Keratinocyte (primary cell): ENCODE results near the gene ADCK1. TPM values are rescaled to one million over a fixed set of nuclear protein-coding genes. Genes with fewer than 3 reads are reported as not detected.
"Not testable (repeated sequence)": the region's sequence is repeated elsewhere in the genome, so short reads cannot be mapped to it uniquely, and the experiment has no call there.

Source experiments
- DNase-seq: peaks from one replicate; pipeline ENCODE4 v3.0.0-alpha.2; 2011; ENCODE audit warnings: low read depth, missing footprints, low spot score
- FAIRE-seq: peaks from 2 replicates; lab custom pipeline; 2011; peaks lifted over from hg19 to GRCh38; lab: Jason Lieb, UNC
- H2AFZ ChIP-seq: 2 replicates; pipeline ENCODE4 v1.6.0; 2012; ENCODE audit warnings: low read length, control low read depth, inconsistent platforms; ENCODE audit not compliant: control insufficient read depth
- H3K27ac ChIP-seq: 2 replicates; pipeline ENCODE4 v1.5.1; 2011; ENCODE audit warnings: low read length; ENCODE audit not compliant: control insufficient read depth, insufficient read depth
- H3K27me3 ChIP-seq: 3 replicates; pipeline ENCODE4 v1.6.0; 2011; ENCODE audit warnings: low read length; ENCODE audit not compliant: control insufficient read depth, insufficient read depth; ENCODE audit errors: extremely low read depth
- H3K36me3 ChIP-seq, 2 experiments: 2 replicates in 1 of 2; 3 replicates in 1 of 2; pipeline ENCODE4 v1.5.1; 2011; ENCODE audit warnings: low read length in 2 of 2, mild to moderate bottlenecking in 1 of 2; ENCODE audit not compliant: control insufficient read depth in 2 of 2, insufficient read depth in 2 of 2; ENCODE audit errors: extremely low read depth in 1 of 2
- H3K4me1 ChIP-seq: 3 replicates; pipeline ENCODE4 v1.5.1; 2011; ENCODE audit warnings: low read length; ENCODE audit not compliant: control insufficient read depth, insufficient read depth; ENCODE audit errors: extremely low read depth
- H3K4me2 ChIP-seq: 3 replicates; pipeline ENCODE4 v1.6.0; 2011; ENCODE audit warnings: low read depth, low read length; ENCODE audit not compliant: control insufficient read depth, insufficient read depth; ENCODE audit errors: extremely low read depth
- H3K4me3 ChIP-seq, 3 experiments: fragments of 200-600 bp in 1 of 3; sonication (generic) in 1 of 3; 2 replicates in 2 of 3; 3 replicates in 1 of 3; pipeline ENCODE4 v1.5.1; 2011 to 2016; ENCODE audit warnings: low read length in 3 of 3, mild to moderate bottlenecking in 3 of 3, control low read depth in 2 of 3, inconsistent platforms in 1 of 3, low read depth in 1 of 3, mixed read lengths in 1 of 3, mixed run types in 1 of 3, moderate library complexity in 1 of 3; ENCODE audit not compliant: control insufficient read depth in 2 of 3, insufficient read depth in 2 of 3; ENCODE audit errors: extremely low read depth in 1 of 3
- H3K79me2 ChIP-seq: 2 replicates; pipeline ENCODE4 v1.6.0; 2012; ENCODE audit warnings: low read length; ENCODE audit not compliant: control insufficient read depth, insufficient read depth
- H3K9ac ChIP-seq: 3 replicates; pipeline ENCODE4 v1.6.0; 2011; ENCODE audit warnings: low read length; ENCODE audit not compliant: control insufficient read depth, insufficient read depth; ENCODE audit errors: extremely low read depth
- H3K9me1 ChIP-seq: 3 replicates; pipeline ENCODE4 v1.6.0; 2011; ENCODE audit warnings: low read length; ENCODE audit not compliant: control insufficient read depth, insufficient read depth; ENCODE audit errors: extremely low read depth
- H3K9me3 ChIP-seq: 2 replicates; pipeline ENCODE4 v1.5.1; 2012; ENCODE audit warnings: low read depth, low read length; ENCODE audit not compliant: control insufficient read depth
- H4K20me1 ChIP-seq: 3 replicates; pipeline ENCODE4 v1.6.0; 2011; ENCODE audit warnings: low read length; ENCODE audit not compliant: control insufficient read depth, insufficient read depth; ENCODE audit errors: extremely low read depth
- EZH2 ChIP-seq: IDR thresholded peaks from one replicate; pipeline ENCODE4 v1.6.1; 2012; ENCODE audit warnings: inconsistent platforms, mild to moderate bottlenecking, low read length, moderate library complexity
- dilution Hi-C: fragments of 300-500 bp; cut with MboI; formaldehyde crosslinking; loops from one replicate; pipeline ENCODE4 v1.7.0; 2020; ENCODE audit warnings: low sequenced_read_pairs; ENCODE audit not compliant: extremely low pct_ligation_motif_present
- polyA plus RNA-seq, 5 experiments: library from polyadenylated mRNA; depleted of rRNA in 3 of 5; stranded (reverse) in 3 of 5; stranded (forward) in 1 of 5; unstranded in 1 of 5; fragments of >200 nt; gene quantifications; 1 replicate in 1 of 5; 2 replicates in 3 of 5; 3 replicates in 1 of 5; pipeline versions ENCODE4 v1.2.1 to v1.2.3, GENCODE V29; 2011 to 2012; ENCODE audit warnings: missing spikeins in 2 of 5, low read depth in 1 of 5, low replicate concordance in 1 of 5
- TF ChIP-seq, protein P1 (sequence below), 3 experiments: IDR thresholded peaks in 1 of 3; conservative IDR thresholded peaks in 1 of 3; optimal IDR thresholded peaks in 1 of 3; 2 replicates in 2 of 3; 3 replicates in 1 of 3; pipeline versions ENCODE3 to v1.5.1; 2011; ENCODE audit warnings: low read length in 3 of 3, mild to moderate bottlenecking in 3 of 3, moderate library complexity in 2 of 3, control low read depth in 1 of 3, inconsistent platforms in 1 of 3; ENCODE audit not compliant: insufficient read depth in 2 of 3; ENCODE audit errors: extremely low read depth in 1 of 3

Gene ADCK1
- polyA plus RNA-seq, 1 donor (not counting 4 experiments of a cell fraction or from before 2014, with no cell fraction given): 4.9 TPM

DNA sequence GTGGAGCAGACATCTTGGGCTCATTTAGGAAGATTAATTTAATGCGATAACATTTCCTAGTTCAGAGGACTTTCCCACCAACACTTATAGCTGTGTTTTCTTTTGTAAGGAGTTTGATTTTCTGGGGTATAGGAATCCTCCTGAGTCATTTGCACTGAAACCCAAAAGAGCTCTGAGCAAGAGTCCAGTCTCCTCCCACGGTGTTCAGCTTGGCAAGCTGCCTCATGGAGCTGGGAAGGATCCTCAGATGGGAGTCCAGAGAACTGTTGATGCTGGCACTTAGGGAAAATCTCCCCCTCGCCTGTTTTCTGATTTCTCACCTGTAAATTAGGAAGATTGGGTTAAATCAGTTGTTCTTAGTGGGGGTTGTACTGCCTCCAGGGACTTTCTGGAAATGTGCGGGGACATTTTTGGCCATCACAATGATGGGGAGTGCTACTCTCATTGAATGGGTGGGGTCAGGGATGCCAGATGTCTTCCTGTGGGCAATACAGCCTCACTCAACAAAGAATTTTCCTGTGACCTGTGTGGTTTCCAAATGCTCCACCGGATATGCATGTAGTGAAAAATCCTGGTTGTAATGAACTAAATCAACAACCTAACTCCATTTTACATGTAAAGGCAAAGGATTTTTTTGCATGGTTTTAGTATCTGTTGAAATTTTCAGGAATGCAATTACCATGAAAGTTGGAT lies 150.6 kb downstream of the ADCK1 start:
- Histone ChIP-seq H3K9ac (no peak overlapping the region), H2AFZ (no peak overlapping the region), H3K27me3 (no peaks in the 10 kb centered on the region), H3K9me3 (no peaks in the 10 kb centered on the region), H3K79me2 (no peaks in the 10 kb centered on the region), H3K4me1 (no peaks in the 10 kb centered on the region), H3K4me2 (no peak overlapping the region), H3K4me3 (no peak overlapping the region), H4K20me1 (no peaks in the 10 kb centered on the region), H3K36me3 (no peaks in the 10 kb centered on the region), H3K27ac (no peak overlapping the region), H3K9me1 (no peaks in the 10 kb centered on the region)
- TF ChIP-seq, protein P1, sequence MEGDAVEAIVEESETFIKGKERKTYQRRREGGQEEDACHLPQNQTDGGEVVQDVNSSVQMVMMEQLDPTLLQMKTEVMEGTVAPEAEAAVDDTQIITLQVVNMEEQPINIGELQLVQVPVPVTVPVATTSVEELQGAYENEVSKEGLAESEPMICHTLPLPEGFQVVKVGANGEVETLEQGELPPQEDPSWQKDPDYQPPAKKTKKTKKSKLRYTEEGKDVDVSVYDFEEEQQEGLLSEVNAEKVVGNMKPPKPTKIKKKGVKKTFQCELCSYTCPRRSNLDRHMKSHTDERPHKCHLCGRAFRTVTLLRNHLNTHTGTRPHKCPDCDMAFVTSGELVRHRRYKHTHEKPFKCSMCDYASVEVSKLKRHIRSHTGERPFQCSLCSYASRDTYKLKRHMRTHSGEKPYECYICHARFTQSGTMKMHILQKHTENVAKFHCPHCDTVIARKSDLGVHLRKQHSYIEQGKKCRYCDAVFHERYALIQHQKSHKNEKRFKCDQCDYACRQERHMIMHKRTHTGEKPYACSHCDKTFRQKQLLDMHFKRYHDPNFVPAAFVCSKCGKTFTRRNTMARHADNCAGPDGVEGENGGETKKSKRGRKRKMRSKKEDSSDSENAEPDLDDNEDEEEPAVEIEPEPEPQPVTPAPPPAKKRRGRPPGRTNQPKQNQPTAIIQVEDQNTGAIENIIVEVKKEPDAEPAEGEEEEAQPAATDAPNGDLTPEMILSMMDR (optimal IDR thresholded peaks at IDR 0.05 in 1 of 3, IDR thresholded peaks at IDR 0.05 in 1 of 3, conservative IDR thresholded peaks at IDR 0.05 in 1 of 3; ENCODE audit: extremely low read depth in 1 of 3, insufficient read depth in 2 of 3, low read length in 3 of 3): no peak
- TF ChIP-seq EZH2: no peak
- no peak for DNase-seq
- dilution Hi-C loops: no loop called here
- no peak for FAIRE-seq

DNA sequence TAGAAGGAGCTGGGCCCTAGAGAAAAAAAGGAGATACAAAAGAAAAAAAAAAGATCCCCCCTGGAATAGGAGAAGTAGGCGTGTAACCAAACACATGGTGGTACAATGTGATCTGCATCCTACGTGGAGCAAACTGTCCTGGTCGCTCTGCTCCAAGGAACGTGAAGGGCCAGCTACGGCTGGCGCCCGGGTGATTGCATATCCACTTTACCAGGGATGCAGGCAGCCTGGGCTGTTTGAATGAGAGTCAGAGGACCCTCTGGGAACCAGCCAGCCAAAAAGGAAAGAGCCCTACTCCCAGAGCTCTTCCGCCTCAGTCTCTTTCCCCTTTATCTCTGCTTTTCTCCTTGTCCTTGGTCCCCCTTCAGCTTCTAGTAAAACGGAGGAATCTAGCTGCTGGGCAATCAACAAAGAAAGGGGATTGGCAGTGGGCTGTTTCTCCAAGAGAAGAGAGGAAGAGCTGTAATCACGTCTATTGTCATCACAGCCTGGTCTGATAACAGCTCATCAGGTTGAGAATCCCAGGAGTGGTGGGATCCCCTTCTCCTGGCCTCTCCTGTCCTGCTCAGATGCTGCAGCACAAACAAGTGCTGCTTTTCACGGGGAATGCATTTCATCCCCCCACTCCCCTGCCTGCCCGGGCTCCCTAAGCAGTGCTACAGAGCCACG lies 156.0 kb downstream of the ADCK1 start:
- Histone ChIP-seq H2AFZ (no peak overlapping the region), H3K27ac (no peak overlapping the region), H4K20me1 (no peaks in the 10 kb centered on the region), H3K9me1 (no peaks in the 10 kb centered on the region), H3K36me3 (no peaks in the 10 kb centered on the region), H3K79me2 (no peaks in the 10 kb centered on the region), H3K9ac (no peak overlapping the region), H3K27me3 (peaks cover 10% of the 10 kb centered on the region), H3K4me3 (no peak overlapping the region), H3K9me3 (no peaks in the 10 kb centered on the region), H3K4me1 (no peaks in the 10 kb centered on the region), H3K4me2 (no peak overlapping the region)
- TF ChIP-seq EZH2: no peak
- TF ChIP-seq, protein P1 (optimal IDR thresholded peaks at IDR 0.05 in 1 of 3, IDR thresholded peaks at IDR 0.05 in 1 of 3, conservative IDR thresholded peaks at IDR 0.05 in 1 of 3; ENCODE audit: extremely low read depth in 1 of 3, insufficient read depth in 2 of 3, low read length in 3 of 3): no peak
- FAIRE-seq: no peak
- dilution Hi-C loops: no loop called here
- no peak for DNase-seq

DNA sequence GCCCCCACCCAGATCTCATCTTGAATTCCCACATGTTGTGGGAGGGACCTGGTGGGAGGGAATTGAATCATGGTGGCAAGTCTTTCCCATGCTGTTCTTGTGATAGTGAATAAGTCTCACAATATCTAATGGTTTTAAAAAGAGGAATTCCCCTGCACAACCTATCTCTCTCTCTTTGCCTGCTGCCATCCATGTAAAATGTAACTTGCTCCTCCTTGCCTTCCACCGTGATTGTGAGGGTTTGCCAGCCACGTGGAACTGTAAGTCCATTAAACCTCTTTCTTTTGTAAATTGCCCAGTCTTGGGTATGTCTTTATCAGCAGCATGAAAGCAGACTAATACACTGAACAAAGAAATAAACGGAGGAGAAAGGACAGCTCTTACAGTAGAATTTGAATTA lies 159.8 kb downstream of the ADCK1 start:
- H4K20me1 ChIP-seq, DNase-seq, H2AFZ ChIP-seq, H3K9me1 ChIP-seq, H3K4me1 ChIP-seq, H3K79me2 ChIP-seq, H3K27ac ChIP-seq, FAIRE-seq, H3K4me3 ChIP-seq, H3K9ac ChIP-seq, H3K9me3 ChIP-seq, H3K4me2 ChIP-seq, H3K36me3 ChIP-seq, dilution Hi-C loops: not testable (repeated sequence)
- peaks cover 10% of the 10 kb centered on the region for H3K27me3 ChIP-seq
